PC-9 (cell line): ENCODE results near the gene SPATA6.

Experiments used
- CTCF ChIP-seq: fragments of 200-600 bp; sonication (generic); conservative IDR thresholded peaks from 2 replicates; pipeline ENCODE4 v1.6.1; 2017; ENCODE audit warnings: mixed run types, antibody characterized with exemption, mild to moderate bottlenecking, moderate library complexity
- EZH2 ChIP-seq: fragments of 200-600 bp; sonication (generic); IDR thresholded peaks from 2 replicates; pipeline ENCODE4 v1.8.0; 2017; ENCODE audit warnings: antibody characterized with exemption, low read depth

- TF ChIP-seq CTCF (no peak), EZH2 (no peak)
Measured at GRCh38 chr1:48396208-48396607, 75.8 kb downstream of the SPATA6 start.
